CD4-positive, alpha-beta T cell treated with Interleukin-15 for 4 hours (primary cell): ENCODE results near the gene FSTL1.

Source experiments
- DNase-seq: peaks from one replicate; pipeline ENCODE4 v3.0.0-alpha.2; 2020; ENCODE audit warnings: low spot score

FSTL1 gene

DNA sequence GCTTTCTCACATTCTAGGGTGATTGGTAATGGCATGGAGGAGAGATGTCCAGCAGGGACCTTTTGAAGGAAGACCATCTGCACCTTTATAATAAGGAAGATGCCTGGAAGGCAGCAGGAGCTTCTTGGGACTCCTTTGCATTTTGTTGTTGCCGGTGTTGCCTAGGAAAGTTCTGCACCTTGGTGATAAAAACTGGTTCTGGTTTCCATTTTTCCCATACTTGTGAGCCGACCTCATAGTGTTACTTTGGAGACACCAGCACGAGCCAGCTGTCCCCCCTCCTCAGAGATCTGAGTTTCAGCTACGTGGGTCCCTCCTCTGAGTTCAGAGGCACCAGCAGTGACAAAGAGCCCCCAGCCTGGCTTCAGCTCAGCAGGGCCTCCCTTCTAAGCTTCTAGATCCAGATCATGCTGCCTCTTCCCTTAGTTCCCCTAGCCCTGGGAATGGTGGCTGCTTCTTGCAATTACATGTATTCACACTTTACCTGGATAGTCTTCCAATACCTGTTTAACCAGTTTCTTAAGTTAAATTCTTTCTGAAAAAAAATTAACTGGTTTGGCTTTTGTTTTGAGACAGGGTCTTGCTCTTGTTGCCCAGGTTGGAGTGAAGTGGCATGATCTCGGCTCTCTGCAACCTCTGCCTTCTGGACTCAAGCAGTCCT is 18.0 kb upstream of the FSTL1 start:
- no peak for DNase-seq

DNA sequence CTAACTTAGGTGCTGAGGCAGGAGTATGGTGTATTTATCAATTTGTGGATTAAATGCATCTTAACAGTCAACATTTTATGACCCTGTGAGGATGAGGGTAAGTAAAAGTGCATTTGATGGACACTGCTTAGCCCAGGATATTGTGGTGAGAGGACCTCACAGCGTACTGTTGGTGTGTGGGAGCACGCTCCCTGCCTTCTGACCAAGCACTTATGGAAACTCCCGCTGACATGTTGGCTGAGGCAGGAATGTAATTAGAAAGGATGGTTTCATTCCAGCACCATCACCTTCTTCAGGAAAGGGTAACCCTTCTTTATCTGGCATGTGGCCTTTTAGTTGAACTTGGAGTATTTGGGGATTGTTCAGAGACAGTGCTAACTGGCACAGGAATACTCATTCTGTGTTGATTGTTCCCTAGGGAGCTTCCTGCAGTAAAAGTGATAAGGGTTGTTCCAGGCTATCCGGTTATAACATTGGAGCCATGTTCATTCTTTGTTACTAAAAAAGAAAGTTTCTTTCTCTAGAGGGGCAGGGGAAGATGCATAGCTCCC is 11.7 kb upstream of the FSTL1 start:
- no peak for DNase-seq

DNA sequence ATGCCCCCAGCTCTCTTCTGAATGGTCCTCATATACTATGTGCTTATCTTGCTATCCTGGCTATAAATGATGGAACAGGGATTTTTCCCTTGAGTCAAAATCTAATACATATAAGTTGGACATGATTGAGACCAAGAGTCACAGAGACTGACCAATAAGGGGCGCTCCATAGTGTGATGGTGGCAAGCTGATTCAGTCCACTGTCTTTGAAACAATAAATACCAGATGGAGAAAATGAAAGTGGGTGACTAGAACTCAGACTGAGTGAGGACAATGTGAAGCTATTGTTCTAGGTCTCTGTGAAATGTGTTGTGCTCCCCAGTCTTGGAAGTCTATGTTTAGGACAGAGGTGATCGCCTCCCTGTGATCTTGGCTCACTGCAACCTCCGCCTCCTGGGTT is 10.6 kb upstream of the FSTL1 start:
- DNase-seq, result no peak

DNA sequence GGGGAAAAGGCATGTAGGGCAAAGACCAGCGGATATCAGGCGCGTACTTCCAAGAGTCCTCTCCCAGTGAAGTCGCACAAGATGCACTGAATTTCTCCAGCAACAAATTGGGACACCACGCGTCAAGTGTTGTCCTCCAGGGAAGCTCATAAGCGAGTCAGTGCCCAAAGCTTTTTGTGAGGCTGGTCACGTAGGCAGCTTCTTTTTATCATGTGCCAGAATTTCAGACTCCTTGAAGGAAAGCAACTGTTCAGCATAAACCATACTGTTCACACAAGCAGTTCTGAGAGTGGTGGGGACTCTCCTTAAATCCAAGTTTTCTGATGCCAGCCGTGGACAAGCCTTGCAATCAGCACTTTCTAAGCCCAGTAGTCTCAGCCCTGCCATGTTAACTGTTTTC is 10.1 kb upstream of the FSTL1 start:
- no peak for DNase-seq

DNA sequence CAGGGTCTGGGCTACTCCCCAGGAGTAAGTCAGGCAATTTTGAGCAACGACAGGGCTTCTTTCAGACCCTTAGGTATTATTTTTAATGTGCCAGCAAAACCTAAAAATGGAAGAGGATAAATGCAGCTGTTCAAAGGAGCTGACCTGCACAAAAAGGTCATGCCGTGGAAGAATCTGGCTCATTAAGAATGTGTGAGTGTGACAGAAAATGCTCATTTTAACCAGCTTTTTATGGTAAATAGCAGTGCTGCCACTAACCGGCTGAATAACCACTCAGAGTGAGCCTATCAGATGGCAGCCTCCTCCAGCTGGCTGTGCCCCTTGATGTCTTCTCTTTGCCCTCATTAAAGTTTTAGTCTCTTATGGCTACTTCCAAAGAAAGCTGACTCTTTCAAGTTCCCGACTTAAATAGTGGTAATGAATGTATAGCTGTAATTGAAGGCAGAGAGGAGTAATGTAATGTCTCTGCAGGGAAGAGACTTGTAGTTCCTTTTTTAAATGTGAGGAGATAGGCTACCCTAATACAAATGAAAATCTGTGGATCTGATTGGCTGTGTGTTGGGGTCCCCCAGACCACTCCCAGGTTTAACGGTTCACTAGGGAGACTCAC is 9.5 kb upstream of the FSTL1 start:
- no peak for DNase-seq

DNA sequence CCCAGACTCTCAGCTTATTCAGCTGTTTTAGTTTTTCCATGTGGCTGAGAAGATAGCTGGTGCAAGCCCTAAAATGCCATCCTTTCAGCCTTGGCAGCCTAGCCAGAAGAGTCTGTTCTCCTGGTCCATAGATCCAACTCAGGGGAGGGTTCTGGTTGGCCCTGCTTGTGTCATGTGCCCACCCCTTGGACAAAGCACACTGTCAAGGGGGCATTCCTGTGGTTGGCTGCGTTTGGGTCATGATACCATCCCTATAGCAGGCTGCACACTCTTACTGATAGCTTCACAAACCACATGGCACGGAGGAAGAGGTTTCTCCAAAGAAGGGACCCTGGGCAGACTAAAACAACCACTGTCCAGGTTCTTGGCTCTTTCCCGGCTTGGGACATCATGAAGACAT is 8.4 kb upstream of the FSTL1 start:
- DNase-seq, result no peak

DNA sequence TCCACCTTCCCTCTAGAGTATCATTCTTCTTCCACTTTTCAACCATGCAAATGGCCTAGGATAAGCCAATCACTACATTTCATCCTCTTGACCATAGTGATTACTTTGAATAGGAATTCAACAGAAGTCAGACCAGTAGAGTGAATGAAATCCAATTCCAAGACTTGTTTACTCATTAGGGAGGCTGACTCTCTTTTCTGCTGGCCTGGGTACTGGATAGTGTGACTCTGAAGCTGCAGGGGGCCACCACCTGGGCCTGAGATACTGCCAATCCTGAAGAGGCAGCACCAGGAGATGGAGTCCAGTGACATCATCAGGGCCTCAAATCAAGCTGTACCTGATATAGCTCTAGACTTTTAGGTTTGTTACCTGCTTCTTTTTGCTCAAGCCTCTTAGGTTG is 7.0 kb upstream of the FSTL1 start:
- DNase-seq, result no peak

DNA sequence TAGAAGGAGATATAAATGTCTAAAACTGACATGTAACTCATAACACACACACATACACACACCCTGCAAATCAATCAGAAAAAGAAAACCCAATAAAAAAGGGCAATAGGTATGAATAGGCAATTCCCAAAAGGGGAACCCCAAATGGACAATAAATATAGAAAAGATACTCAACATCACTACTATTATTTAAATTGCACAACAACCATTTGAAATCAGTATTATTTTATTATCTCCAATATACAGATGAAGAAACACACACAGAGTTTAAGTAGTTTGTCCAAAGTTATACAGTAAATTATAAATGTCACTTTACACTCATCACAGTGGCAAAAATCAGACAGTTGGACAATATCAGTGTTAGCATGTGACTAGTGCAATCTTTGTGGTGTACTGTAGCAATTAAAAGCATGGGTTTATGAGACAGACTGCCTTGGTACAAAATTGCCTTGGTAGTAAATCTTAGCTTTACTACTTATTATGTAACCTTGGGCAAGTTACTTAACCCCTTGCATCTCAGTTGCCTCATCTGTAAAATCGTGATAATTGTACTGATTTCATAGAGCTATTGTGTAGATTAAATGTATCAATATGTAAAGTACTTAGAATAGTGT is 3.4 kb upstream of the FSTL1 start:
- no peak for DNase-seq

DNA sequence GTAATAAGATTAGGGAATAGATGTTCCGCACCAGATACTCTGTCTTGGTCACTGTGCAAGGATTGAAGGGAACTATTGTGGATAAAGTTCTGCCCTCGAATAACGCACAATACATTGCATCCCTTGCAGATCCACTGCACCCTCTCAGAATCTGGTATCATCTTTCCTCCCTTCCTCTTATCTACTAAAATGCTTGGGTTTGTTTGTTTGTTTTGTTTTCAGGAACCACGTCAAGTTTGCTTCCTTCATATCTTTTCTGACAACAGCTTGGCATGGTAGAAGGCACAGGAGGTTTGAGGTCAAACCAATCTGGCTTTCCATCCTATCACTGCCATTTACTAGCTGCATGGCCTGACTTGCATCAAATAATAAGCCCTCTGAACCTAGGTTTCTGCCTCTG is 2.0 kb upstream of the FSTL1 start:
- DNase-seq, result no peak

DNA sequence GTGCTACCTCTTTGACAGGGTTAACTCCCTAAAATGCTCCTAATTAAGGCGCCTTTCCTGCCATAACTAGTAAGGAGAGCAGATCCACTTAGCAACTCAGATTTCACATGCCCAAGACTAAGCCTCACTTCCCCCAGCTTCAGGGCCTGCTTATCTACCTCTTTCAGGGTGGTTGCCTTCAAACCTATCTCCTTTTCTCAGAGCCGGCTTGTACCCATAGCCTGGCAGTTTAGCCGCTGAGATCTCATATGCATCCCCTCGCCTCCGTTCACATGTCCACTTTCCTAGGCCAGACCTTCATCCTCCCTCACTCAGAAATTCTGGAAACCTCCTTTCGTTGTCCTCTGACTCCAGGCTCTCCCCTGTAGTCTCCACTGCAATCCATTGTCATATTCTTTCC is 1.0 kb upstream of the FSTL1 start:
- DNase-seq, result no peak

DNA sequence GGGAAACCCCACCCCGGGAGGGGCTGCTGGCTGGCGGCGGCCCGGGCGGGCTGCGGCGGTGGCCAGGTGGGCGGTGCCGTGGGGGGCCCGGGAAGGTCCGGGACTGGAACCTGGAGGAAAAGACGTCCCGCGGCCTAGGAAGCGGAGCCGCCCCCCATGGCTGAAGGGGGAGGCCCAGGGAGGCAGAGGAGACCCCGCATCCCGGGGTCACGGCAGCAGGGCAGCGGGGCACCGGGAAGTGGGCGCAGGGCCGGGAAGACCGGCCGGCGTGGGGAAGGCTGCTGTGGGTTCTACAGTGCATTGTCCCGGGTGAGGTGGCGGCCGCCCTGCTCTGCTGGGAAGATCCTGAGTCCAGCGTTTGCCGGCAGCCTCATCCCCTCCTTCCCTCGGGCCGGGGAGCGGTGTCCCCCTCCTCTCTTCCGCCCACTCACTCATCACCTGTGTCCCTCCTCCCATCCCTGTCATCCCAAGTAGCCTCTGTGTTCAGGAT is 525 bp upstream of the FSTL1 start:
- no peak for DNase-seq

DNA sequence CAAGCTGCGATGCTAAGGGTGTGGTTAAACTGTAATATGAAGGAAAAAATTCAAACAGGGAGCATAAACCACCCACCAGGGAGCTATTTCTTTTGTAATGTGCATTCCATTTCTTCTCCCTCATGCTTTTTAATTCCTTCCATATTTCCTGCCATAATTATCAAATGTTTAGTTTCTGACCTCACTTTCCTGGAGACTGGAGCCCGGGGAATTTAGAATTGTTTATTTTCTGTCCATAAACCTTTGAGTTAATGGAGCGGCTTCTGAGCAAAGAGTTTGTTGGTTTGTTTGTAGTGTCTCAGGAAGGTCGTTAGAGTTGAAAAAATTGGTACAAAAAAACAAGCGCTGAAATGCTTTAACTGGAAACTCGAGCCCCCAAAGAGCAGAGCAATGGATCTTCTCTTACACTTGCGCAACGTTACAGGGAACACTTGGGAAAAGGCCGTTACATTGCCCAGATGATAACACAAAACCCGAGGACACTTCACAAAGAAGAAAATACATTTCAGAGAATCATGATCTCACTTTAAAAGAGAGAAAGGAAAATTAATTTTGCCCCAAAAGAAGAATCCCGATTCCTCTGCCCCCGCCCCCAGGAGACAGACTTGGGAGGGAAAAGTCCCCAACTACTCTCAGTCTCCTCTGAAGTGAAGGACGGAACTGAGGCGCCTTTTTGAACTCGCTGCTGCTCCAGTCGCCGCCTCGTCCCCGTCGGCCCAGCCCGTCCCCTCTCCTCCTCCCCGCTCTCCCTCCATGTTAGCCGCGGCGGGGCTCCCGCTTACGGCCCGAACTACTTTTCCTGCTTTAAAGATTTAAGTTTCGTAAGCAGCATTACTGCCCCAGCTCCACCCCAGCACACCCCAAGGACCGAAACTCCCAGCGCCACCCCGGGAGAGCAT is 842 bp downstream of the FSTL1 start:
- DNase-seq, result no peak

DNA sequence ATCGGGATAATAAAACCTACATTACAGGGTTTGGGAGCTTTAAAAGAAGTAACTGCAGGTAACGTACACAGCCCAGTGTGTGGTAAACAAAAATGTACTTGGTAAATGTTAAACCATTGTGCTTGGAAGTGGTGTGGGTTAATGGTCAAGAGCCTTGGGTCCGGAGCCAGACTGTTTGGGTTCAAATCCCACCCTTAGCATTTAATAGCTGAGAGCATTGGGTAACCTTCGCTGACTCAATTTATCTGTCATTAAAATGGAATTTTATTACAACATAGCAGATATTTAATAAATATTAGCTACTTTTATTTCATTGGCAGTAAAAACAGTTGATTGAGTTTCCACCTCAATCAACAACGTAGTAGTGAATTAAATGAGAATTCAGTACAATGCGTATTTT is 1.5 kb downstream of the FSTL1 start:
- no peak for DNase-seq

DNA sequence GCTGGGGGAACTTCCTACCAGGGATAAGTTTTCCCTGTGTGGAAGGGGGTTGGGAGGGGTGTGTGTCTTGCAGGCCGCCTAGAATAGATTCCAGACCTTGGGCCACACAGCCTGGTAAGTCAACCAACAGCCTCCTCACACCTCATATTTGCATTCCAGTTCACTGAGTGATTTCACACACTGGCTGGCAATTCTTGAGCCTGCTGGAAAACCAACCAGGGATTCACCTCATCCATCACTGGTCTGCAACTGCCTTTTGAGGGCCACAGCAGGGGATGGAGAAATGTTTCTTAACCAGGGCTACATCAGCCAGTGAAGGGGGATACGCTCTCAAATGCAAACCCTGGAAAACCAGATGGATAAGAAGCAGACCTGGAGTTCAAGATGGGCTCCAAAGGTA is 2.0 kb downstream of the FSTL1 start:
- DNase-seq, result no peak

DNA sequence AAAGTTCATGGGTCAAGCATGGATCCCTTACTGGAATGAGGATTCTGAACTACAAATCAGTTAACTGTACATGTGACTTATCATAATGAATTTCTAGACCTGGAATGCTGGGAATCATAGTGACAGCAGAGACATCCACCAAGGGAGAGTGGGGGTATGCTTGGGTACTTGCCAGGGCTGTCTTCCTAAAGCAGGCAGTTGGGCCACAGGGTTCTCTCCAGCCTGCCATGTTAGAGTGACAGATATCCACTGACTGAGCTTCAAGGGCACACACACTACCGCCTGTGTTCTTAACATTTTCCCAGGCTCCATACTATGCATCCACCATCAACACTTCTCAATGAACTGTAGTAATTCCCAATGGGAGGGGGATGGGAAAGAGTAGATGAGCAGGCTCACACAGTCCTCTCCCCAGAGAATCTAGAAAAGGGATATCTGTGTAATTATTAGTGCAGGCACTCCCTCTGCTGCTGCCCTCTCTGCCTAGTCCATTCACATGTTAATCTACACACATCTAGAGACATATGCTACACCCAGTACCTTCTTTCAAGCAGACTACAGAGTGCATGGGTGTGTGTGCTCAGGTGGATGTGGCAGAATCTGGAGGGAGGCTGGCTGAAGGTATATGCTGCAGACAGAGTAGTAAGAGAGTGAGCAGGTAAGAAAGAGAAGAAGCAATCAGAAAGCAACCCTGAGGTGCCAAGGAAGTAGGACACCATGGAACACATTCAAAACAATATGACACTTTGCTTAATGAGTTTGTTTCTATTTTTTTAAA is 3.7 kb downstream of the FSTL1 start:
- no peak for DNase-seq

DNA sequence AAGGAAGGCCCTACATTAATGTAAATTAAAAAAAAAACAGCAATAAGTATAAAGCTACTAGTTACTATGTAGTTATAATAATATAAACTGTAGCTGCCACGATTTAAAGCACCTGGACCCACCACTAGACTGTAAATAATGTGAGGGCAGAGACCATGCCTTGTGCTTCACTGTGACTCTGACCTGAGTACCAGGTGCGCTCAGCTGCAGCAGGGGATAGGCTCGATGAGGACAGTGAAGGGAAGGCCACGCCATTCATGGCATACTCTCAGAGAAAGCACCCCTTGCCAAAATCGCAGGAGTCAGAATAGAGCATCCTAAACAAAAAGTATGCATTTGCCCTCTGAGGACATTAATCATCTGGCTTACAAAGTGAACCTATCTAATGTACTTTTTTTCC is 5.1 kb downstream of the FSTL1 start:
- DNase-seq, result no peak

DNA sequence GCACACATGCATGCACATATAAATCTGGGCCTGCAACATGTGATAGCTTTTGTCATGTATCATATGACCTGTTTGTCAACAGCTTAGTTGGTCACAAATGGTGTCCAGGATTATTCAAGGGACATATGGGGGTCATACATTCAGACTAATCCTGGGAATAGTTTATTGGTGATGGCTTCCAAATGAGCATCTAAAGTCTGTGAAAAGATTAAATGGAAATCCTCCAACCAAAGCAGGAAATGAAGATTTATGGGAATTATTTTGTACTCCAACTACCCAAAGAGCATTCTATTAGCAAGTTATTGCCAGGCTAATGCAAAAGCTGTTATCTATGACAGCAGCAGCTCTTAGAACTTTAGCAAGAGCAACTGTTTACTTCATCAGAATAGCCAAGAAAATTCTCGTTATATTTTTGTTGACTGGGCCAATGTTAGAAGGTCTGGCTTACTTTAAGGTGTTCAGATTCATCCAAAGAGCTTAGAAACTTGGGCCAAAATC is 7.1 kb downstream of the FSTL1 start:
- DNase-seq, result no peak

DNA sequence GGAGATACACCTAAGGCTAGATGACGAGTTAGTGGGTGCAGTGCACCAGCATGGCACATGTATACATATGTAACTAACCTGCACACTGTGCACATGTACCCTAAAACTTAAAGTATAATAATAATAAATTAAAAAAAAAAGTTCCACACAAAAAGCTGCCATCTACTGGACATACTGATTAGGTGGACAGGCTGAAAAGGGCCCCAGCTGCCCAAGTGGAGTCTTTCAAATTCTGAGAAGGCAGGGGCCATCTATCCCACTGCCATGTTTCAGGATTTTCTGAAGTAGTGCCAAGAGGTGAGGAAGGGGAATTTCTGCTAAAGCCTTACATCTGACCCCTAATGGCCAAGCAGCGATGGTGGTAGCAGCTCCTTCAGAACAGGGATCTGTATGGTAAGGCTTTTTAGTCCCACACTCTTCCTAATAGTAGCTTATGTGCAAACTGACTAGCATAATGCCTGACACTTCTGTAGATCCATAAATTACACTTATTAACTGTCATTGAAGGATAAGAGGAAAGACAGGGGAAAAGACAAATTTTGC is 7.7 kb downstream of the FSTL1 start:
- DNase-seq, result no peak

DNA sequence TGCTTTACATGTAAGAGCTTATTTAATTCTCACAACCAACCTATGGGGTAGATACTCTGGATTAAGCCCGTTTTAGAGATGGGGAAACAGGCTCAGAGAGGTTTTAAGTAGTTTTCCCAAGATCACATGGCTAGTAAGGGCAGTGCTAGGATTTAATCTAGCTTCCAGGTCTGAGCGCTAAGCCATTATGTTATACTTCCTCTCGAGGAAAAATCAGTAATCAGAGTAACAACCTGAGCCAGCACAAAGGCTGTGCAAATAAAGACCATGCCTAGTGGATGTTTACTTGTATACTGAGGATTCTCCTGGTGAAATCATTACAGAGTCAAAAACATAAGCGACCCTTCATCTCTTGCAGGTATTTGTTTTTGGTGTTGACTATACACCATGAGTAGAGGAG is 9.0 kb downstream of the FSTL1 start:
- DNase-seq, result no peak

DNA sequence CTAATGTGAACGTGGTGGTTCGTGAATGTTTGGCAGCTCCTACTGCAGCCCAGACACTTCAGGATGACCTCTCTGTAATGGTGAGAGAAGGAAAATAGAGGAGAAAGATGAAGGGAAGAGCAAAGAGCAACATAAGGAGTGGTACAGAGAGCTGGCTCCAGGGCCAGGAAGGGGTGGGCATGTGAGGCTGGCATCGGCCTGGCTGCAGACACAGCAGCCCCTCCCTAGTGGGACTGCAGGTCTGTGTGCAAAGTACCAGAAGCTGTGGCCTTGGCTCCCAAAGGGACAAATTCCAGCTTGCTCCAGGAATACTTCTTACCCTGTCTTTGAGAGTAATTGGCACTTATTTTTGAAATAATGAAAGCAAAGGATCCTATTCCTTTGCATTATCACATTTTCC is 10.0 kb downstream of the FSTL1 start:
- no peak for DNase-seq
